Measurements from ENCODE around the gene PRG3. TPM values are rescaled to one million over a fixed set of nuclear protein-coding genes. Genes with fewer than 3 reads are reported as not detected.

The PRG3 gene
- total RNA-seq, 2 donors from 2014 or later = not detected

- no peak overlapping the region for H3K9ac ChIP-seq (ENCODE audit: low read depth in 2 of 2, low read length in 2 of 2)
- no peaks in the 10 kb centered on the region for H3K27me3 ChIP-seq
- DNase-seq = no peak
- no peak overlapping the region for H3K4me3 ChIP-seq
- no peaks in the 10 kb centered on the region for H3K36me3 ChIP-seq
- no peak for TF ChIP-seq CTCF (IDR thresholded peaks at IDR 0.05)
- no peaks in the 10 kb centered on the region for H3K9me3 ChIP-seq
- intact Hi-C loops (cut with DNase I) = no loop called here
- no peak overlapping the region for H3K27ac ChIP-seq
- H3K4me1 ChIP-seq = no peaks in the 10 kb centered on the region
Measured at GRCh38 chr11:57359896-57360690, 20.9 kb downstream of the PRG3 start.

GRCh38 chr11:57359396-57359795, 21.6 kb downstream of the PRG3 start:
- H3K4me1 ChIP-seq = no peaks in the 10 kb centered on the region
- H3K36me3 ChIP-seq = no peaks in the 10 kb centered on the region
- no peaks in the 10 kb centered on the region for H3K27me3 ChIP-seq
- no peak for TF ChIP-seq CTCF (IDR thresholded peaks at IDR 0.05)
- H3K27ac ChIP-seq = no peak overlapping the region
- H3K9me3 ChIP-seq = no peaks in the 10 kb centered on the region
- H3K4me3 ChIP-seq = no peak overlapping the region
- intact Hi-C loops (cut with DNase I) = no loop called here
- H3K9ac ChIP-seq (ENCODE audit: low read depth in 2 of 2, low read length in 2 of 2) = no peak overlapping the region
- no peak for DNase-seq

GRCh38 chr11:57358991-57359390, 22.0 kb downstream of the PRG3 start:
- H3K4me3 ChIP-seq = no peak overlapping the region
- H3K27me3 ChIP-seq = no peaks in the 10 kb centered on the region
- H3K36me3 ChIP-seq = no peaks in the 10 kb centered on the region
- no peaks in the 10 kb centered on the region for H3K9me3 ChIP-seq
- no peak for TF ChIP-seq CTCF (IDR thresholded peaks at IDR 0.05)
- no peaks in the 10 kb centered on the region for H3K4me1 ChIP-seq
- no peak overlapping the region for H3K27ac ChIP-seq
- no peak for DNase-seq
- intact Hi-C loops (cut with DNase I) = no loop called here
- no peak overlapping the region for H3K9ac ChIP-seq (ENCODE audit: low read depth in 2 of 2, low read length in 2 of 2)

GRCh38 chr11:57358543-57358961, 22.4 kb downstream of the PRG3 start:
- Histone ChIP-seq H3K36me3 (no peaks in the 10 kb centered on the region), H3K4me1 (no peaks in the 10 kb centered on the region), H3K4me3 (no peak overlapping the region), H3K27me3 (no peaks in the 10 kb centered on the region), H3K9me3 (no peaks in the 10 kb centered on the region), H3K9ac (ENCODE audit: low read depth in 2 of 2, low read length in 2 of 2) (no peak overlapping the region), H3K27ac (no peak overlapping the region)
- no peak for DNase-seq
- intact Hi-C loops (cut with DNase I) = no loop called here
- no peak for TF ChIP-seq CTCF (IDR thresholded peaks at IDR 0.05)

GRCh38 chr11:57357856-57358255, 23.1 kb downstream of the PRG3 start:
- Histone ChIP-seq H3K36me3 (no peaks in the 10 kb centered on the region), H3K9me3 (no peaks in the 10 kb centered on the region), H3K9ac (ENCODE audit: low read depth in 2 of 2, low read length in 2 of 2) (no peak overlapping the region), H3K27ac (no peak overlapping the region), H3K4me1 (no peaks in the 10 kb centered on the region), H3K4me3 (no peak overlapping the region), H3K27me3 (no peaks in the 10 kb centered on the region)
- TF ChIP-seq CTCF (IDR thresholded peaks at IDR 0.05) = no peak
- intact Hi-C loops (cut with DNase I) = no loop called here
- DNase-seq = no peak
